Fibroblast of skin of scalp (primary cell): ENCODE results near the gene TMOD1.

Experiments used
- DNase-seq: peaks from one replicate; pipeline ENCODE4 v3.0.0-alpha.2; 2013

Gene TMOD1

GRCh38 chr9:97518909-97519307, 17.4 kb downstream of the TMOD1 start:
- peak; percentile 1 for DNase-seq

GRCh38 chr9:97519441-97519970, 18.0 kb downstream of the TMOD1 start:
- DNase-seq, result no peak

GRCh38 chr9:97521576-97522333, 20.3 kb downstream of the TMOD1 start:
- no peak for DNase-seq

- no peak for DNase-seq
Observed at GRCh38 chr9:97524424-97524823, 23.0 kb downstream of the TMOD1 start.

GRCh38 chr9:97525451-97525850, 24.0 kb downstream of the TMOD1 start:
- no peak for DNase-seq

GRCh38 chr9:97526895-97527575, 25.6 kb downstream of the TMOD1 start:
- no peak for DNase-seq

GRCh38 chr9:97527626-97528528, 26.4 kb downstream of the TMOD1 start:
- no peak for DNase-seq

- no peak for DNase-seq
Observed at GRCh38 chr9:97528529-97529230, 27.2 kb downstream of the TMOD1 start.

GRCh38 chr9:97529363-97530076, 28.1 kb downstream of the TMOD1 start:
- DNase-seq, result no peak

- DNase-seq, result no peak
Observed at GRCh38 chr9:97531888-97532376, 30.5 kb downstream of the TMOD1 start.

GRCh38 chr9:97534185-97534584, 32.7 kb downstream of the TMOD1 start:
- no peak for DNase-seq

GRCh38 chr9:97534961-97535594, 33.6 kb downstream of the TMOD1 start:
- DNase-seq, result no peak

GRCh38 chr9:97535771-97536170, 34.3 kb downstream of the TMOD1 start:
- no peak for DNase-seq

GRCh38 chr9:97536480-97536879, 35.0 kb downstream of the TMOD1 start:
- no peak for DNase-seq

- no peak for DNase-seq
Observed at GRCh38 chr9:97543561-97543960, 42.1 kb downstream of the TMOD1 start.

GRCh38 chr9:97545486-97545885, 44.0 kb downstream of the TMOD1 start:
- no peak for DNase-seq

- DNase-seq, result no peak
Observed at GRCh38 chr9:97547098-97547829, 45.8 kb downstream of the TMOD1 start.

GRCh38 chr9:97548379-97548778, 46.9 kb downstream of the TMOD1 start:
- DNase-seq, result no peak

- DNase-seq, result no peak
Observed at GRCh38 chr9:97548819-97549540, 47.5 kb downstream of the TMOD1 start.
